HG03520 (cell line): Measurements from ENCODE around the gene ZNF536.
"Not testable (repeated sequence)": the region's sequence is repeated elsewhere in the genome, so short reads cannot be mapped to it uniquely, and the experiment has no call there.

Source experiments
- ATAC-seq: cut with Tn5 transposase; IDR thresholded peaks from one replicate; pipeline ENCODE4 v1.9.1; 2021; ENCODE audit warnings: mild to moderate bottlenecking, moderate library complexity; ENCODE audit not compliant: unreplicated experiment

Gene ZNF536

DNA sequence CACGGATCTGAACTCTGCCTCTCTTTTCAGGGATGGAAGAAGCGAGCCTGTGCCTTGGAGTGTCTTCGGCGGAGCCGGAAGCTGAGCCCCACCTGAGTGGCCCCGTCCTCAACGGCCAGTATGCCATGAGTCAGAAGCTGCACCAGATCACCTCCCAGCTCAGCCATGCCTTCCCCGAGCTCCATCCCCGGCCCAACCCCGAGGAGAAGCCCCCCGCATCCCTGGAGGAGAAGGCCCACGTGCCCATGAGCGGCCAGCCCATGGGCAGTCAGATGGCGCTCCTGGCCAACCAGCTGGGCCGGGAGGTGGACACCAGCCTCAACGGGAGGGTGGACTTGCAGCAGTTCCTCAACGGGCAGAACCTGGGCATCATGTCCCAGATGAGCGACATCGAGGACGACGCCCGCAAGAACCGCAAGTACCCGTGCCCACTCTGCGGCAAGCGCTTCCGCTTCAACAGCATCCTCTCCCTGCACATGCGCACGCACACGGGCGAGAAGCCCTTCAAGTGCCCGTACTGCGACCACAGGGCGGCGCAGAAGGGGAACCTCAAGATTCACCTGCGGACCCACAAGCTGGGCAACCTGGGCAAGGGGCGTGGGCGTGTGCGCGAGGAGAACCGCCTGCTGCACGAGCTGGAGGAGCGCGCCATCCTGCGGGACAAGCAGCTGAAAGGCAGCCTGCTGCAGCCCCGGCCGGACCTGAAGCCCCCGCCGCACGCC, 71.5 kb downstream of the ZNF536 start:
- ATAC-seq = no peak

DNA sequence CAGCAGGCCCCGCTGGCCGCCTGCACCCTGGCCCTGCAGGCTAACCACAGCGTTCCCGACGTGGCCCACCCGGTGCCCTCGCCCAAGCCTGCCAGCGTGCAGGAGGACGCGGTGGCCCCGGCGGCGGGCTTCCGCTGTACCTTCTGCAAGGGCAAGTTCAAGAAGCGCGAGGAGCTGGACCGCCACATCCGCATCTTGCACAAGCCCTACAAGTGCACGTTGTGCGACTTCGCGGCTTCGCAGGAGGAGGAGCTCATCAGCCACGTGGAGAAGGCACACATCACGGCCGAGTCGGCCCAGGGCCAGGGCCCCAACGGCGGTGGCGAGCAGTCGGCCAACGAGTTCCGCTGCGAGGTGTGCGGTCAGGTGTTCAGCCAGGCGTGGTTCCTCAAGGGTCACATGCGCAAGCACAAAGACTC, 72.1 kb downstream of the ZNF536 start:
- ATAC-seq = no peak

DNA sequence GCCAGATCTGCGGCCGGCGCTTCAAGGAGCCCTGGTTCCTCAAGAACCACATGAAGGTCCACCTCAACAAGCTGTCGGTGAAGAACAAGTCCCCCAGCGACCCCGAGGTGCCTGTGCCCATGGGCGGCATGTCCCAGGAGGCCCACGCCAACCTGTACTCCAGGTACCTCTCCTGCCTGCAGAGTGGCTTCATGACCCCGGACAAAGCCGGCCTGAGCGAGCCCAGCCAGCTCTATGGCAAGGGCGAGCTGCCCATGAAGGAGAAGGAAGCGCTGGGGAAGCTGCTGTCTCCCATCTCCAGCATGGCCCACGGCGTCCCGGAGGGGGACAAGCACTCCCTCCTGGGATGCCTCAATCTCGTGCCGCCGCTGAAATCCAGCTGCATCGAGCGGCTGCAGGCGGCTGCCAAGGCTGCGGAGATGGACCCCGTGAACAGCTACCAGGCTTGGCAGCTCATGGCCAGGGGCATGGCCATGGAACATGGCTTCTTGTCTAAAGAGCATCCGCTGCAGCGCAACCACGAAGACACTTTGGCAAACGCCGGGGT, 72.6 kb downstream of the ZNF536 start:
- no peak for ATAC-seq

DNA sequence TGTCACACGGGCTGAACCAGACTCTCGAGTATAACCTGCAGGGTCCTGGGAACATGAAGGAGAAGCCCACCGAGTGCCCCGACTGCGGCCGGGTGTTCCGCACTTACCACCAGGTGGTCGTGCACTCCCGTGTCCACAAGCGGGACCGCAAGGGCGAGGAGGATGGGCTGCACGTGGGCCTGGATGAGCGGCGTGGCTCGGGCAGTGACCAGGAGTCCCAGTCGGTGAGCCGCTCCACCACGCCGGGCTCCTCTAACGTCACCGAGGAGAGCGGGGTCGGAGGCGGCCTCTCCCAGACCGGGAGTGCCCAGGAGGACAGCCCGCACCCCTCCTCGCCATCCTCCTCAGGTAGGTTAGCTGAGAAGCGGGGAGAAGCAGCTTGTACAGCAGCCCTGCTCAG, 73.2 kb downstream of the ZNF536 start:
- no peak for ATAC-seq

DNA sequence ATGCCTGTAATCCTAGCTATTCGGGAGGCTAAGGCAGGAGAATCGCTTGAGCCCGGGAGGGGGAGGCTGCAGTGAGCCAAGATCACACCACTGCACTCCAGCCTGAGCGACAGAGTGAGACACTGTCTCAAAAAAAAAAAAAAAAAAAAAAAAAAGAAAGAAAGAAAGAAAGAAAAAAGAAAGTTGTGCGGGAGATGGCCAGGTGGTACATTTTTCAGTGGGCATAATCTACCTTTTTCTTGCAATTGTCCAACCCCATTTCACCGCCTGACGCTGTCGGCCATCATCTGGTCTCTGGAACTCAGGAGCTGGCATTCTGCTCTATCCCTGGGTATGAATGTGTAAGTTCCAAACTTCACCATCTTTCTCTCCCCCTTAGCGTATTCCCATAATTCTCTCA, 73.9 kb downstream of the ZNF536 start:
- ATAC-seq = not testable (repeated sequence)

DNA sequence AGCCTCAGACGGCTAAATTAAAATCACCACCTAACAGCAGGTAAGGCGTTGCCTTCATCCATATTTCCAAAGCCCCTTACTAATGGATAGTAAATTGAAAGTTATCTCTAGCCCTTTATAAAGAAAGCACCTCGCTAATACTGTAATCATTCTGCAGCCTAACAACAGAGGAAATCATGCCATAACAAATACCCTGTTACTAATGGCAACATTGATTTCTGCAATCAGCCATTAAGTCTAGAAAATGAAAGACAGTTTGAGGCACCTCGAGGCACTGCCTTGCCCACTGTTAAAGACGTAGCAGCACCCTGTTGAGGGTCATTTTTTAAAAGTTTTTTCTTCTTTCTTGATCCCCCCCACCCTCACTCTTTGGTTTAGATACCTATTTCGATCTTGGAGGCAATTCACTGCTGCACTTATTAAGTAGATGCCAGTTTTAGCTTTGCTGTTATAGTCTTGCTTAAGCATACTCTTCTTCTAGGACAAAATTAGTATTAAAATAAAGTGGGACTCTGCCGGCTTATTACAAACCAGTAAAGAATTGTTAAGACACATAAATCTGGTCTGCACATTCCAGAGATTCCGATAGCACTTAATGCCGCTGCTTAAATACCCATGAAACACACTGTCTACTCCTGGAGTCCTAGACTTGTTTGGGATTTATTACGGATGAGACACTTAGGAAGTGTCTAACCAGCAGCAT, 74.8 kb downstream of the ZNF536 start:
- ATAC-seq = no peak

DNA sequence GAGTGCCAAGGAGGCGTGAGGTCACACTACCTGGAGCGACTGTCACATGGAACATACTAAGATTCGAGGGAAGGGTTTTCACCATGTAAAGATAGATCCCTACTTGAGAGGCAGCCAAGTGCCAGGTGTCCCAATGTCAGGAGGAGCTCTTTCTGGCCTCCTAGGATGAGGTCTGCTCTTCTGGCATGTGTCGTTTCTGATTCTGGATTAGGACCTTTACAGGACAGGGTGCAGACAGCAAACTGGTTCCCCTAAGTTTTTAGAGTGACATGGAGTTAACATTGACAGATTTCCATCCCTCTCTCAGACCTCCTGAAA, 75.3 kb downstream of the ZNF536 start:
- no peak for ATAC-seq

DNA sequence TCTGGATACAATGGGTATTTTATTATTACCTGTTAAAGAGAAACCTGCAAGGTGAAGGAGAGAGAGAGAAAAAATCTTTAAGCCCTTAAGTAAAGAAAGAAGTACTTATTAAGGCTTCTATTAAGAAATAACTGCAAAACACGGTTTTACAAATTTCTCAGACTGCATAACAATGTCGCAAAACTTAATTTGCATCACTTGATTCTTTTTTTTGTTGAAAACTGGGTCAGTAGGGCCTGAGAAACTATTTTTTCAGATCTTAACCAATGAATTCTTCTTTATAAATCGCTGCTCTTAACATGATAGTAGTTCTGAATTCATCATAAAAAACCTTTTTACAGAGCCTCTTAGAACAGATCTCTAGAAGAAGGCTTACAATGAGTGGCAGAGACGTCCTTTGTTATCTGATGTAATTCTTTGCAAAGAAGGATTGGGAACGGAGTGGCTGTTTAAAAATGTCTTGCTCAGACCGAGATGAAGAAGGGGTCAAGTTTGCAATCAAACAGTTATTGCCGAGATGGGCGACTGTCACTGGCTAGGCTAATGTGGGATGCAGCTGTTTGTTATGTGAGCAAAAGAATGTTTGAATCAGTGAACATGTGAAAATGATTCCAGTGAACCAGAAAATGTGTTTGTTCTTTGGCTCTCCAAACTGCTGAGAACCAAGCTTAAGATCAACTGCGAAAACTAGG, 76.3 kb downstream of the ZNF536 start:
- ATAC-seq = no peak

DNA sequence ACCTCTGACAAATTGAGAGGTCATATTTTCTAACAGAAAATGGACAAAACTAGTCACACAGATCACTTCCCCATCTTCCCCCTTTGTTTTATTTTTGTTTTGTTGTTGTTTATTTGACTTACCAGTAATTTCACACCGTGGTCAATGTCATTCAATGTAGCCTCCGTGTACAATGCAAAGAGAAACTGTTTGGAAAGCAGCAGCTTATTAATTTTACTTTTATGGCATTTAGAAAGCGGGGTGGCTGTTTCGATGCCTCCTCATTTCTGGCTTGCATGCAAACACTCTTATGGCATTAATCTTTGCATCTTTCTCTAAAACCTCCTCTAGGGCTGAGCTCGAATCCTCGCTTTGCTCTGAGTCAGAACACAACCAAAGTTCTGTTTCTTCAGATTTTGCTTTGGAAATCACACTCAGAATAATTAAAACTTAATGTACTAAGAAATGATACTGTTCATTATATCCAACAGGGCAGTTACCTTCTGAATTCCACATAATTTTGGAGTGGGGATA, 77.0 kb downstream of the ZNF536 start:
- ATAC-seq = no peak

DNA sequence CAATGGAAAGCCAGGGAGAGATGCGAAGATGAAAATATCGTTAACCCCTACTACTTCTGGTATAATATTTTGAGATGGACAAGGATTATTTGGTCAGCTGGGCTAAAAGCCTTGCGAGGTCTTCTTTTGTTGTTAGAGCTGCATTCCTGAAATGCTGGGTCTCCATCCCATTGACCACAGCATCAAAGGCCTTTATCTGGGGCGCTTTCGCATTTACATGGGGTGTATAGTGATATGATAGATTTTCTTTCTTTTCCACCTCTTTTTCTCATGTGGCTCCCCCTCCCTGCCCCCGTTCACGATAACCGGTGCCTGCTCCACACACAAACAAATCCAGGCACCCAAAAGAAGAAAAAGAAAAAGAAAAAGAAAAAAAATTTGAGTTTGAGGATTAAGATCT, 77.5 kb downstream of the ZNF536 start:
- no peak for ATAC-seq

DNA sequence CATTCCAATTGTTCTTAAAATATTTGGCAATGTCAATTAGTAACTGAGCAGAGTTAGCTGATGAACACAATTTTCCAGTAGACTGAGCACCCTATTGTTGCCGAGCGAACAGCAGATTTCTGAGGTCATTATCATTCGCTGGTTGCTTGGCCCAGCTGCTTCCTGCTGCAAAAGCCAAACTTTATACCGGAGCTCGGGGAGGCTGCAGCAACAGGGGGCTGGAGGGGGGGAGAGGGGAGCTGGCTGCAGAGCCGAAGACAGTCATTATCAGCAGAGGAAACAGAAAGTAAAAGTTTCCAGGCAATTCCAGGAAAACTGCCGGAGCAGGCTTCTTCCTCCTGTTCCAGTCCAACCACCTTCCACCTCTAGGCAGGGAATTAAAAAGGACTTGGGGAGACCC, 77.9 kb downstream of the ZNF536 start:
- ATAC-seq = no peak

DNA sequence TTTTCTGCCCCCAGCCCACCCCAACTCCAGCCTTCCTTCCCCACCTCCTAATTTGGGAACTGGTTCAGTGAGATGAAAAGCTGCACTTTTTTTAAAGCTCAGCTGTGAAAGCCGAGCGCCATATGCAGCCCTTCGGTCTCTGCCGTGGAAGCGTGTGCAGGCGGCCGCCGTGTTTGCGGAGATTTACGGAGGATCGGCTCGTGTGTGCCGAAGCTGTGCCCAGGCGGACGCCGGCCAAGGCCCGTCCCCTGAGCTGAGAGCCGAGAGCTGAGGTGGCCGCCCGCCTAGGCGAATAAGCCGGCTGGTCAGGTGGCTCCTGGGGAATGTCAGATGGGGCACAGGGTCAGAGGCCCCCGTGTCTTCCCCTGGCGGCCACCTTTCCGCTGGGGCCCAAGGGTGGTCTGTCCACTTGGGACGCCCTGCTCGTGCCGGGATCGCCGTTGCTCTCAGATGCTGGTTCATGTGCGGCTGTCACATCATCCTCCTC, 78.7 kb downstream of the ZNF536 start:
- ATAC-seq = no peak

DNA sequence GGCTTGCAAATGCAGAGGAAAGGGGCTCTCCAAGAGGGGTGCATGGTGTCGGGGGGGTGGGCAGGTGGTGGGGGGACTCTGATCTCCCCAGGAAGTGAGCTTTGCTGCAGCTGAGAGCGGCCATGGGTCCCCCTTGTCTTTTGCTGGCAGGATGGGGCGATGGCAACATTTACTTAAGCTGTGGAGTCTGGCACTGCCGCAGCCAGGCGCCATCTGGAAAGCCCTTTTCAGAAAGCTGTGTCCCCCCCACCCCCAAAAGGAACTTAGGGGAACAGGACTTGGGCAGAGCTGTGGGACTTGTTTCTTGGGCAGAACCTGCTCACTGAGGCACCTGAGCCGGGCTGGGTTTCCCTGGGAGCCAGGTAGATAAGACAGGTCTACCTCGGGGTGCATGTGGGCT, 80.7 kb downstream of the ZNF536 start:
- ATAC-seq = no peak

DNA sequence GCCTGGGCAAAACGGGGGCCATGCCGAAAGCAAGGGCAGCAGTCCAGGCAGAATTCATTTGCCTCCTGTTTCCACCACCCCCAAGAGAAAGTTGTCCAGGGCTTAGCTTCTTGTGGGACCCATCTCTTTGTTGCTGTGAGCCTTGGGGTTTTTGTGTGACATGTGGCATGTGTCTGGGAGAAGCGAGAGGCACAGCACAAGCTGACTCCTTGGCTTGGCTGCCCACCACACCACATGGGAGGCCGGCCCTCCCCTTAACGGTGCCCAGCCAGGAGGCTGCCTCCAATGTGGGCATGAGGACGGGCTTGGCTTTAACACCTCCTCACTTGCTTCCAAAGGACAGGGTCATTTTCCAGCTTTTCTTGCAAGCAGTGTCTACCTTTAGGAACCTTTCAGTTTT, 81.6 kb downstream of the ZNF536 start:
- no peak for ATAC-seq

DNA sequence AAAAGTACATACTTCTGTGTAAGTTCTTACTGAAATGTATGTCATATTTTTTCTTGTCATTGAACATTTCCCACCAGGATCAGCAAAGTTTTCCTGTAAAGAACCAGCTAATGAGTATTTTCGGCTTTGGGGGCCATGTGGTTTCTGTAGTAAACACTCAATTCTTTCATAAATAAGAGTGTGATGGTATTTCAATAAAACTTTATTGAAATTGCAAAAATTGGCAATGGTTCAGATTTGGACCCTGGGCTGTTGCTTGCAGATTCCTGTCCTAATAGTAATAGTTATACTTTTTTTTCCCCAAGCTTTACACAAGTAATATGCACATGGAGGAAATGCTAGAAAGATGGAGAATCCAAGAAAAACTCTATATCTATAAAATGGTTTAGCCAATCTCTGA, 83.7 kb downstream of the ZNF536 start:
- no peak for ATAC-seq

DNA sequence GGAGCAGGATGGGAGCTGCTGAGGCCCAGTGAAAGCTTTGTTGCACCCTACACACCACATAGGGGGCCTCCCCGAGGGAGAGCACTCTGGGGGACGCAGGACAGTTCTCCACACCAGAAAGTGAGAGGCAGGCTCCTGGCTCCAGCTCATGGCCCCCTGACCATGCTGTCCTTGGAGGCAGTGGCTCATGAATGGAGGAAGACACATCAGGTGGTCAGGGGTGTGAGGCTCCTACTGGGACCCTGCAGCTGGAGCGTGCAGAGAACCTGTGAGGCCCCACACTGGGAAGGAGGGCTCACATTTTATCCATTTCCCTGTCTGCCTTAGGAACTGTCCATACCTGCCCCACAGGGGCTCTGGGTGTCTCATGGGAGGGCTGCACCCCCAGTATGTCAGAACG, 85.3 kb downstream of the ZNF536 start:
- no peak for ATAC-seq

DNA sequence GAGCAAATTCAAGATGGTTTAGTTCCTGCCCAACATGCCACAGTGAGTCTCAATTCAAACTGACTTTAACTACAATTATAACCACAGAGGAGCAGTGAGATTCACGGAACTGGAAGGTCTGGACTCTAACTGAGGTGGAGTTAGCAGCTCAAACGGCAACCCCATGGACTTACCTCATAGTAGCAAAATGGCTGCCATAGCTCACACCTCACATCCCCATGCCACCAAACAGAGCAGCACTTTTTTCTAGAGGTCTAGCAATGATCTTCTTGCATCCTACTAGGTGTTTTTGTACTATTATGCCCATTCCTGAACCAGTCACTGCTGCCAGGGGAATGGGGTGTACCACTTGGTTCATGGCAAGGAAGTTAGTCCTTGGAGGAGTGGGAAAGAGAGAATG, 87.7 kb downstream of the ZNF536 start:
- ATAC-seq = no peak

DNA sequence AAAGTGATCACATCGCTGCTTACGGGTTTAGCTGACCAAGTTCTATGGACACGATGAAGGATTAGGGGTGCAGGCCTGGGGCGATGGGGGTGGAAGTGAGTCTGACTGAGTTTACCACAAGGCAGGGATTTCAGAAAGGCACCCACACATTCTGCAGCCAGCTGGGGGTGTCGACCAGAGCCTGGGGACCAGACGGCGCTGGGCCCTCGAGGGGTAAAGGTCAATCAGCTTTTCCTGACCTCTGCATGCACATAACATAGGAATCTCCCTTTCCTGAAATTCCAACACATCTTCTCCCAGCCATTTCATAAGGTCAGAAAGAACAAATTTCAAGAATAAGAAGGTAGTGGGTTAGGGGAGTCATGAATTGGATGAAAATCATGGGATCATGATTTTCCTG, 92.0 kb downstream of the ZNF536 start:
- ATAC-seq = no peak

DNA sequence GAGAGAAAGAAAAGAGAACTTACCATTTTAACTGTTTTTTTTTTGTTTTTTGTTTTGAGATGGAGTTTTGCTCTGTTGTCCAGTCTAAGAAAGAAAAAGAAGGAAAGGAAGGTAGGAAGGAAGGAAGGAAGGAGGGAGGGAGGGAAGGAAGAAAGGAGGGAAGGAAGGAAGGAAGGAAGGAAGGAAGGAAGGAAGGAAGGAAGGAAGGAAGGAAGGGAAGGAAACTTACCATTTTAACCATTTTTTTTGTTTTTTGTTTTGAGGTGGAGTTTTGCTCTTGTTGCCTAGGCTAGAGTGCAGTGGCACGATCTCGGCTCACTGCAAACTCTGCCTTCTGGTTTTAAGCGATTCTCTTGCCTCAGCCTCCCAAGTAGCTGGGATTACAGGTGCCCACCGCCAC, 94.4 kb downstream of the ZNF536 start:
- ATAC-seq = not testable (repeated sequence)

DNA sequence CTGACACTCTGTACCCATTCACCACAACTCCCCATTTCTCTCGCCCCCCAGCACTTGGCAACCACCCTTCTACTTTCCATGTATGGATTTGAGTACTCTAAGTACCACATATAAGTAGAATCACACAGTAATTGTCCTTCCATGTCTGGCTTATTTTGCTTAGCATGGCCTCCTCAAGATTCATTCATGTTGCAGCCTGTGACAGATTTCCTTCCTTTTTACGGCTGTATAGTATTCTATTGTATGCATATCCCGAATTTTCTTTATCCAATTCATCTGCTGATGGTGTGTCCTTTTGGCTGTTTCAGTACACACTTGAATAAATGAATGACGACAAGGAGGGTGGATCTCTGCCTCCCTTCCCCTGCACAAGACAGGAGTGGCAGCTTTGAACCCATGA, 95.1 kb downstream of the ZNF536 start:
- no peak for ATAC-seq

DNA sequence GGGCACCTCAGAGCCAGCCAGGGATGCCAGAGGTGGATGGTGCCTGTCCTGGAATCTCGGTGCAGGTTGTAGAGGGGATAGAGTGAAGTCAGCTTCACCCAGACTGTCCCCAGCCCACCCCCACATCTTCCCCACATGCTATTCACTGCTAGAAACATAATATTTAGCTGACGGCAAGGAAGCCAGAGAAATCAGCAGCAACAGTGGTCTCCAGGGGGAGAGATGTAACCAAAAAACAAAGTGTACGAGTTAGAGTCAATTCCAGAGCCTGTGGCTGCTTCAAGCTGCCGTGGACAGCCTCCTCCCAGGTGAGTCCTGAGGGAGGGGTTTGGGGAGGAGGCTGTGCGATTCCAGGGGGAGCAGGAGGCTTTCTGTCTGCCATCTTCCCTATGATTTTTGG, 97.6 kb downstream of the ZNF536 start:
- no peak for ATAC-seq

DNA sequence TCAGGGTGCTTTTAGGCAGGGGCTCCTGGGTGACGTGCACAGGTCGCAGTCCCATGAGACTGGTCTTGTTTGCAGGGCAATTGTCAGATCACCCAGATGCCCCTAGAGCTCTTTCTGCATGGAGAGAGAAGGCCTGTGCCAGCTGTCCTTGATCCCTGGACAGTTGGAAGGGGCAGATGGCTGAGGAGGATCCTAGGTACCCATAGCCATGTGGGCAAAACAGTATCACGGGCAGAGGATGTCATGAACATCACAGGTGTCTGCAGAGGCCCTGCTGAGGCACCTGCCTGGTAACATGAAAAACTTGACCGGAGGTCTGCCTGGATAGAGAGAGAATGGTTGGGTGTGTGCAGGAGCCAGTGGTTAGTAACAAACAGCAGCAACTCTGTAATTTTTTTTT, 99.3 kb downstream of the ZNF536 start:
- ATAC-seq = no peak
